ENCODE results near the gene WASL.

GRCh38 chr7:123658023-123658422, 90.8 kb downstream of the WASL start:
- no peak for TF ChIP-seq L3MBTL2 (conservative IDR thresholded peaks at IDR 0.05)
- TF ChIP-seq SP1 (IDR thresholded peaks at IDR 0.05), result no peak
- no peak for TF ChIP-seq SUZ12 (IDR thresholded peaks at IDR 0.05)
- no peak for TF ChIP-seq NFRKB (IDR thresholded peaks at IDR 0.05)
- TF ChIP-seq BHLHE40 (IDR thresholded peaks at IDR 0.05; ENCODE audit: borderline replicate concordance), result no peak
- no peak for TF ChIP-seq TARDBP (IDR thresholded peaks at IDR 0.05)
- TF ChIP-seq ZNF384 (IDR thresholded peaks at IDR 0.05), result no peak
- no peak for TF ChIP-seq FOXK2 (IDR thresholded peaks at IDR 0.05)
- no peak for TF ChIP-seq FOXM1 (IDR thresholded peaks at IDR 0.05; ENCODE audit: borderline replicate concordance)

Measured in HEK293T (cell line).